ENCODE results near the gene ARMC2. TPM values are rescaled to one million over a fixed set of nuclear protein-coding genes. Genes with fewer than 3 reads are reported as not detected.

The ARMC2 gene
- total and polyA plus RNA-seq, 2 of the 4 experiments (the other 2 are of a cell fraction): 0.72 to 3.9 TPM

DNA sequence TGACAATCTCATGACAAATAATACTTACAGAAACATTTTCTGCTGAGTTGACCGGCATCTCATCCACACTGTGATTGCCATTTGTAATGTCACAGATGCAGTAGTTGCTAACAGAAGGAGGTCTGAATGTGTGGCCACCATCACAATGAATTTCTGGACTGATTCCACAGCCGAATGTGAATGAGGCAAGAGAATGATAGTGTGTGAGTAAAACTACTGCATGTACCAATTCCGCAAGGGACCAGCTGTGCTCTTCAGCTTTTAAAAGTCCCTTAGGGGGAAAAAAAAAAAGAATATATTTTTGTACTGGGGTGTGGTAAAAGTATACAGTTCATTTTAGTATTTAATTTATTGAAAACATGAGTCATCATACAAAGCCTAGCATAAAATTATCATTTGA lies 150.3 kb downstream of the ARMC2 start:
- H2BK5ac ChIP-seq (ENCODE audit: low read depth, low read length, poor library complexity, severe bottlenecking): no peak overlapping the region
- H4K91ac ChIP-seq (ENCODE audit: insufficient read depth, low read depth, low read length): no peak overlapping the region
- H4K20me1 ChIP-seq (ENCODE audit: insufficient read depth, low read length): peaks cover 1% of the 10 kb centered on the region; the same call in 1 of the 2 replicates
- H4K8ac ChIP-seq (ENCODE audit: low read depth in 2 of 2, low read length in 2 of 2): no peak overlapping the region
- no CpG with 5 or more reads among the region's 3 CpGs for WGBS, 2 experiments (ENCODE audit: extremely low coverage in 2 of 2, insufficient read length in 1 of 2)
- H3K9me3 ChIP-seq (ENCODE audit: control insufficient read depth, insufficient read depth, low read length): no peaks in the 10 kb centered on the region
- intact Hi-C loops (cut with micrococcal nuclease): no loop called here
- no peak overlapping the region for H3K23ac ChIP-seq (ENCODE audit: low read depth, low read length)
- no peak overlapping the region for H3K4me2 ChIP-seq (ENCODE audit: low read depth, low read length)
- no peak overlapping the region for H2AK9ac ChIP-seq (replicated peaks; ENCODE audit: low read depth, low read length, poor library complexity)
- dilution Hi-C loops (cut with HindIII; ENCODE audit: low sequenced_read_pairs, unreplicated experiment): no loop called here
- no peak overlapping the region for H2BK120ac ChIP-seq (ENCODE audit: low read depth, low read length)
- peaks cover 12% of the 10 kb centered on the region for H3K36me3 ChIP-seq (ENCODE audit: control insufficient read depth, insufficient read depth, low read length)
- H3K9ac ChIP-seq (ENCODE audit: low read depth, low read length): no peak overlapping the region
- peaks cover 3% of the 10 kb centered on the region; the same call in 1 of the 2 replicates for H3K4me1 ChIP-seq (ENCODE audit: control insufficient read depth, insufficient read depth, low read length)
- no peak overlapping the region for H3K18ac ChIP-seq (ENCODE audit: low read depth, low read length)
- no peak for TF ChIP-seq RCOR1 (IDR thresholded peaks at IDR 0.05; ENCODE audit: insufficient replicate concordance, low read length)
- TF ChIP-seq, protein P1, sequence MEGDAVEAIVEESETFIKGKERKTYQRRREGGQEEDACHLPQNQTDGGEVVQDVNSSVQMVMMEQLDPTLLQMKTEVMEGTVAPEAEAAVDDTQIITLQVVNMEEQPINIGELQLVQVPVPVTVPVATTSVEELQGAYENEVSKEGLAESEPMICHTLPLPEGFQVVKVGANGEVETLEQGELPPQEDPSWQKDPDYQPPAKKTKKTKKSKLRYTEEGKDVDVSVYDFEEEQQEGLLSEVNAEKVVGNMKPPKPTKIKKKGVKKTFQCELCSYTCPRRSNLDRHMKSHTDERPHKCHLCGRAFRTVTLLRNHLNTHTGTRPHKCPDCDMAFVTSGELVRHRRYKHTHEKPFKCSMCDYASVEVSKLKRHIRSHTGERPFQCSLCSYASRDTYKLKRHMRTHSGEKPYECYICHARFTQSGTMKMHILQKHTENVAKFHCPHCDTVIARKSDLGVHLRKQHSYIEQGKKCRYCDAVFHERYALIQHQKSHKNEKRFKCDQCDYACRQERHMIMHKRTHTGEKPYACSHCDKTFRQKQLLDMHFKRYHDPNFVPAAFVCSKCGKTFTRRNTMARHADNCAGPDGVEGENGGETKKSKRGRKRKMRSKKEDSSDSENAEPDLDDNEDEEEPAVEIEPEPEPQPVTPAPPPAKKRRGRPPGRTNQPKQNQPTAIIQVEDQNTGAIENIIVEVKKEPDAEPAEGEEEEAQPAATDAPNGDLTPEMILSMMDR (conservative IDR thresholded peaks at IDR 0.05; ENCODE audit: low read depth, low read length): no peak
- DNase-seq: no peak
- no peak overlapping the region for H2AK5ac ChIP-seq (ENCODE audit: low read depth, low read length)
- no peak overlapping the region for H3K27ac ChIP-seq (ENCODE audit: insufficient read depth, low read length)
- BruUV-seq (replicated peaks): no TSS peak
- H2BK15ac ChIP-seq (ENCODE audit: low read depth, low read length): no peak overlapping the region
- no peak overlapping the region for H2AFZ ChIP-seq (replicated peaks; ENCODE audit: low read length, poor library complexity)
- in situ Hi-C loops (cut with MboI; ENCODE audit: low sequenced_read_pairs): no loop called here
- no peak overlapping the region for H3K56ac ChIP-seq (ENCODE audit: extremely low read depth, insufficient read depth, low read length)
- ChIA-PET POLR2A (ENCODE audit: unreplicated experiment) (no interaction called here), CTCF (no interaction called here)
- H3K14ac ChIP-seq (replicated peaks; ENCODE audit: low read depth, low read length): no peak overlapping the region
- H3K4me3 ChIP-seq (ENCODE audit: insufficient read depth, low read depth, low read length): no peak overlapping the region
- peaks cover 3 to 14% of the 10 kb centered on the region in 2 experiments for H3K79me1 ChIP-seq (ENCODE audit: low read depth in 1 of 2, low read length in 2 of 2)
- no peak overlapping the region for H4K5ac ChIP-seq (ENCODE audit: low read depth, low read length)
- ATAC-seq (ENCODE audit: low read depth): no peak
- no peaks in the 10 kb centered on the region for H3K27me3 ChIP-seq (ENCODE audit: control insufficient read depth, insufficient read depth, low read length)
- no peak overlapping the region for H2BK20ac ChIP-seq (ENCODE audit: low read depth, low read length)
- H3K4ac ChIP-seq (ENCODE audit: low read depth, low read length): no peak overlapping the region
- peaks cover 5% of the 10 kb centered on the region for H3K9me1 ChIP-seq (ENCODE audit: insufficient read depth, low read length)
